Activated naive CD8-positive, alpha-beta T cell treated with anti-CD3 and anti-CD28 coated beads, Interleukin-2, amount 10 ng/mL, durations not matched to agents 7 days and 5 days (primary cell): ENCODE results near the gene GPR34. TPM values are rescaled to one million over a fixed set of nuclear protein-coding genes. Genes with fewer than 3 reads are reported as not detected.
A peak's percentile ranks its signal among the peaks of the same experiment; 100 is the strongest.

Source experiments
- ATAC-seq: fragments of 150-1000 bp; cut with Tn5 transposase; one replicate; pipeline ENCODE4 v1.10.0; 2021; ENCODE audit warnings: low read depth, moderate library complexity
- POLR2A ChIA-PET: fragments of 350-600 bp; sonication (Branson Sonifier 250); formaldehyde crosslinking; loops from one replicate; lab custom pipeline; 2021; ENCODE audit warnings: antibody characterized with exemption; lab: Charles Lee
- DNase-seq: peaks from one replicate; pipeline ENCODE4 v3.0.0; 2021
- H3K27ac Mint-ChIP-seq: one replicate; pipeline ENCODE4 v1.8.0; 2022; ENCODE audit warnings: mild to moderate bottlenecking, mixed read lengths
- H3K27me3 Mint-ChIP-seq: one replicate; pipeline ENCODE4 v1.8.0; 2022; ENCODE audit warnings: mild to moderate bottlenecking, moderate library complexity, mixed read lengths
- H3K36me3 Mint-ChIP-seq: one replicate; pipeline ENCODE4 v1.8.0; 2021; ENCODE audit warnings: mild to moderate bottlenecking, mixed read lengths
- H3K4me1 Mint-ChIP-seq: one replicate; pipeline ENCODE4 v1.8.0; 2021; ENCODE audit warnings: mixed read lengths
- H3K4me3 Mint-ChIP-seq: one replicate; pipeline ENCODE4 v1.8.0; 2022; ENCODE audit warnings: mild to moderate bottlenecking, moderate library complexity, mixed read lengths
- H3K9me3 Mint-ChIP-seq: one replicate; pipeline ENCODE4 v1.8.0; 2021; ENCODE audit warnings: mixed read lengths
- total RNA-seq, 2 experiments: library from RNA; stranded (reverse); gene quantifications; one replicate each; pipeline ENCODE4 v1.2.3, GENCODE V29; 2021

GPR34 gene
- total RNA-seq, 2 experiments from 2014 or later: 1.8 to 2.7 TPM

DNA sequence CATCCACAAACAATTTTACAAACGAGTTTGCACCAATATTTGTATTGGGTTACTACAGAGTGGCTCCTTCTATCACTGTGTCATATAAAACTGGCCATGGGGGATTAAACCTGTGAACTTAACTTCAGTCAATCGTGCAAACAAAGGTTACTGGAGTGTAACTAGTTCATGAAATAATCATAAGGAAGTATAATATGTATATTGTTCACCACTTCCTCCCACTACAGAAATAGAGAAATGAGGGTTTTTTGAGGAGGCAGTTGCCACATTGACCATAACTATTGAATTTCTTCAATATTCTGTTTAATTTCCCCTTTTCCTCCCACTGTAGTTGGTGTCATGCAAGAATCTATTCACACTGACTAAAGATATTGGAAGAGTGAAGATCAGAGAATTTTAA is 35.1 kb downstream of the GPR34 start, which contains the start of gene GPR82:
GPR82 (plus strand) TSS at position 356 of the 400 bp plus-strand sequence. CDS start 2,846 bp downstream, outside the sequence.
- H3K4me3 Mint-ChIP-seq: peak within 1 kb of the TSS; percentile 72
- H3K27me3 Mint-ChIP-seq: no peaks in the 10 kb centered on the region
- ATAC-seq: no peak
- peaks cover 1% of the 10 kb centered on the region for H3K9me3 Mint-ChIP-seq
- H3K36me3 Mint-ChIP-seq: peaks cover 31% of the 10 kb centered on the region
- POLR2A ChIA-PET: no interaction called here
- peaks cover 42% of the 10 kb centered on the region for H3K4me1 Mint-ChIP-seq
- peak within 1 kb of the TSS; percentile 78 for H3K27ac Mint-ChIP-seq
- DNase-seq: no peak

GRCh38 chrX:41728125-41728524 is 39.4 kb downstream of the GPR34 start:
- no peak overlapping the region for H3K4me3 Mint-ChIP-seq
- peaks cover 11% of the 10 kb centered on the region for H3K36me3 Mint-ChIP-seq
- POLR2A ChIA-PET: no interaction called here
- no peak overlapping the region for H3K27ac Mint-ChIP-seq
- DNase-seq (no peak), ATAC-seq (no peak)
- peaks cover 21% of the 10 kb centered on the region for H3K4me1 Mint-ChIP-seq
- no peaks in the 10 kb centered on the region for H3K27me3 Mint-ChIP-seq
- no peaks in the 10 kb centered on the region for H3K9me3 Mint-ChIP-seq

GRCh38 chrX:41730081-41730480 is 41.3 kb downstream of the GPR34 start:
- POLR2A ChIA-PET: no interaction called here
- no peak overlapping the region for H3K27ac Mint-ChIP-seq
- DNase-seq: no peak

GRCh38 chrX:41732260-41732659 is 43.5 kb downstream of the GPR34 start:
- DNase-seq (no peak), ATAC-seq (no peak)
- POLR2A ChIA-PET: interaction anchor here (0.6 to 1.1 kb wide), 2 partner anchors 12 to 74 kb away, joined by 3 read pairs; no protein-coding TSS in a partner anchor
- Mint-ChIP-seq H3K36me3 (peaks cover 7% of the 10 kb centered on the region), H3K9me3 (no peaks in the 10 kb centered on the region), H3K4me3 (peak overlapping the region; percentile 25), H3K27me3 (no peaks in the 10 kb centered on the region), H3K27ac (peak overlapping the region; percentile 34), H3K4me1 (peaks cover 27% of the 10 kb centered on the region)

More at GRCh38 chrX:41730081-41730480, 41.3 kb downstream of the GPR34 start:
- H3K27me3 Mint-ChIP-seq: no peaks in the 10 kb centered on the region
- H3K4me3 Mint-ChIP-seq: no peak overlapping the region
- H3K4me1 Mint-ChIP-seq: peaks cover 18% of the 10 kb centered on the region
- ATAC-seq: no peak
- no peaks in the 10 kb centered on the region for H3K9me3 Mint-ChIP-seq
- peaks cover 11% of the 10 kb centered on the region for H3K36me3 Mint-ChIP-seq

GRCh38 chrX:41733939-41734338 is 45.2 kb downstream of the GPR34 start:
- DNase-seq: no peak
- Mint-ChIP-seq H3K4me1 (peaks cover 26% of the 10 kb centered on the region), H3K27me3 (no peaks in the 10 kb centered on the region), H3K27ac (peak overlapping the region; percentile 94), H3K9me3 (no peaks in the 10 kb centered on the region), H3K36me3 (peaks cover 1% of the 10 kb centered on the region), H3K4me3 (peak overlapping the region; percentile 72)
- peak; percentile 73 for ATAC-seq
- POLR2A ChIA-PET: no interaction called here

DNA sequence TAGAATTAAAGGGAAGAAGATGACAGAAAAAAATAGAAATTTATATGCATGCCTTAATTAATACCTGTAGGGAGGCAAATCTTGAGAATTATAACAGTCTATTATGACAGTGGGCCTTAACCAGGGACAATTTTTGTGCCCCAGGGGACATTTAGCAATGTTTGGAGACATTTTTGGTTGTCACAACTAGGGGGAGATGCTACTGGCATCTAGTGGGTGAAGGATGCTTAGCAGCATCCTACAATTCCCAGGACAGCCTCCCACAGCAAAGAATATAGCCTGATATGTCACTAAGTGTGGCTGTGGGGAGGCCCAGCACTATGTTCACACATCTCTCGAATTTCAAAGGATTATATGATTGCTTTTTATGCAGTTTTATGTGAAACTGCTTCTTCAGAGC is 45.8 kb downstream of the GPR34 start:
- Mint-ChIP-seq H3K9me3 (no peaks in the 10 kb centered on the region), H3K4me1 (peaks cover 26% of the 10 kb centered on the region), H3K36me3 (peaks cover 1% of the 10 kb centered on the region), H3K27me3 (no peaks in the 10 kb centered on the region), H3K4me3 (peak overlapping the region; percentile 72), H3K27ac (peak overlapping the region; percentile 94)
- ATAC-seq: peak; percentile 18
- no peak for DNase-seq
- POLR2A ChIA-PET: no interaction called here

- Mint-ChIP-seq H3K4me1 (peaks cover 26% of the 10 kb centered on the region), H3K27me3 (no peaks in the 10 kb centered on the region), H3K4me3 (peak overlapping the region; percentile 47), H3K36me3 (peaks cover 3% of the 10 kb centered on the region), H3K9me3 (no peaks in the 10 kb centered on the region), H3K27ac (peak overlapping the region; percentile 83)
- POLR2A ChIA-PET: no interaction called here
- no peak for DNase-seq
- peak; percentile 83 for ATAC-seq
These were observed 48.3 kb downstream of the GPR34 start for GRCh38 chrX:41737065-41737464.

- Mint-ChIP-seq H3K36me3 (peaks cover 17% of the 10 kb centered on the region), H3K9me3 (no peaks in the 10 kb centered on the region), H3K27me3 (no peaks in the 10 kb centered on the region), H3K27ac (no peak overlapping the region), H3K4me1 (peaks cover 21% of the 10 kb centered on the region), H3K4me3 (no peak overlapping the region)
- ATAC-seq (no peak), DNase-seq (no peak)
- POLR2A ChIA-PET: no interaction called here
These were observed 51.1 kb downstream of the GPR34 start for GRCh38 chrX:41739871-41740270.

Other genes with a start within 250 kb of the GPR34 start
- gene NYX, start 241.6 kb upstream of the GPR34 start, total RNA-seq: not detected
- 1 to 10 TPM in 1 of 2 experiments, under 1 TPM in 1; 0.97 to 1.1 TPM for gene GPR82, start 35.2 kb downstream of the GPR34 start, total RNA-seq
- 10 to 100 TPM; 52.1 to 53.8 TPM for gene CASK, start 234.6 kb downstream of the GPR34 start, total RNA-seq